K562 (cell line): Measurements from ENCODE around the gene ZNF296. TPM values are rescaled to one million over a fixed set of nuclear protein-coding genes. Genes with fewer than 3 reads are reported as not detected.

Source experiments
- ATAC-seq: fragments of 200-7000 bp; cut with Tn5 transposase; 3 replicates; pipeline ENCODE4 v1.9.1; 2020; ENCODE audit warnings: moderate library complexity
- BruUV-seq: library from RNA; stranded (reverse); fragments of 400-500 nt; replicated peaks from 2 replicates; lab custom pipeline; 2021; lab: Mats Ljungman, UMichigan
- CTCF ChIA-PET: fragments of 300-600 bp; formaldehyde crosslinking; extraction: SDS; loops from one replicate; lab custom pipeline; 2021; ENCODE audit warnings: low intra/inter-chr PET ratio; lab: Yijun Ruan, JAX
- POLR2A ChIA-PET: fragments of 300-600, 350-650 bp; sonication (Branson Sonifier 250); formaldehyde crosslinking; extraction: SDS; loops from one replicate; lab custom pipeline; 2021; ENCODE audit warnings: antibody characterized with exemption, inconsistent platforms; lab: Yijun Ruan, JAX
- DNase-seq, 4 experiments: peaks; one replicate each; pipeline versions ENCODE4 v3.0.0 to v3.0.0-alpha.2; 2011 to 2018; ENCODE audit warnings: low spot score in 3 of 4, mixed read lengths in 3 of 4; ENCODE audit errors: extremely low read depth in 1 of 4
- FAIRE-seq: peaks from 2 replicates; lab custom pipeline; 2011; peaks lifted over from hg19 to GRCh38; lab: Jason Lieb, UNC
- H2AFZ ChIP-seq: 2 replicates; pipeline ENCODE4 v1.6.0; 2011; ENCODE audit warnings: low read depth, low read length, control low read depth, inconsistent platforms
- H3K27ac ChIP-seq: fragments of 200-600 bp; 3 replicates; pipeline ENCODE4 v1.8.0; 2011; ENCODE audit warnings: low read depth, mild to moderate bottlenecking, control low read depth, inconsistent platforms, low read length, moderate library complexity, mixed read lengths; ENCODE audit errors: extremely low read depth
- H3K27me3 ChIP-seq, 2 experiments: fragments of 300-600 bp in 1 of 2; 2 replicates in 1 of 2; 3 replicates in 1 of 2; pipeline versions ENCODE4 v1.6.0 to v1.8.0; 2011; ENCODE audit warnings: inconsistent platforms in 2 of 2, low read length in 2 of 2, mild to moderate bottlenecking in 1 of 2, mixed read lengths in 1 of 2, moderate library complexity in 1 of 2; ENCODE audit not compliant: control insufficient read depth in 2 of 2, insufficient read depth in 2 of 2
- H3K36me3 ChIP-seq: fragments of 300-600 bp; 3 replicates; pipeline ENCODE4 v1.8.0; 2011; ENCODE audit warnings: mild to moderate bottlenecking, low read length, inconsistent platforms; ENCODE audit not compliant: control insufficient read depth, insufficient read depth
- H3K4me1 ChIP-seq, 2 experiments: fragments of 200-600 bp in 1 of 2; replicated peaks in 1 of 2; 2 replicates in 1 of 2; 3 replicates in 1 of 2; pipeline versions ENCODE4 v1.5.1 to v1.8.0; 2011; ENCODE audit warnings: inconsistent platforms in 2 of 2, low read length in 2 of 2, mild to moderate bottlenecking in 1 of 2, mixed read lengths in 1 of 2, moderate library complexity in 1 of 2; ENCODE audit not compliant: control insufficient read depth in 2 of 2, insufficient read depth in 2 of 2
- H3K4me2 ChIP-seq: 2 replicates; pipeline ENCODE4 v1.6.1; 2011; ENCODE audit warnings: low read length, control low read depth, inconsistent platforms, mixed read lengths; ENCODE audit not compliant: insufficient read depth
- H3K4me3 ChIP-seq: fragments of 200-600 bp; sonication (generic), shearing (Covaris generic); 2 replicates; pipeline ENCODE4 v1.5.1; 2016; ENCODE audit warnings: control low read depth, inconsistent platforms
- H3K79me2 ChIP-seq: fragments of 200-600 bp; 3 replicates; pipeline ENCODE4 v1.8.0; 2011; ENCODE audit warnings: low read length, inconsistent platforms; ENCODE audit not compliant: control insufficient read depth, insufficient read depth
- H3K9ac ChIP-seq, 2 experiments: 2 replicates each; pipeline versions ENCODE4 v1.6.0 to v1.6.1; 2011; ENCODE audit warnings: low read depth in 2 of 2, low read length in 2 of 2, control low read depth in 1 of 2, inconsistent platforms in 1 of 2, mild to moderate bottlenecking in 1 of 2, mixed read lengths in 1 of 2; ENCODE audit not compliant: insufficient read depth in 1 of 2
- H3K9me1 ChIP-seq: one replicate; pipeline ENCODE4 v1.6.0; 2011; ENCODE audit warnings: inconsistent platforms, mild to moderate bottlenecking, low read length, moderate library complexity; ENCODE audit not compliant: control insufficient read depth, insufficient read depth
- H3K9me3 ChIP-seq: replicated peaks from 2 replicates; pipeline ENCODE4 v1.5.1; 2011; ENCODE audit warnings: low read depth, low read length, inconsistent platforms; ENCODE audit not compliant: control insufficient read depth, insufficient read depth
- H4K20me1 ChIP-seq: replicated peaks from 2 replicates; pipeline ENCODE4 v1.6.1; 2011; ENCODE audit warnings: low read length, inconsistent platforms, mixed read lengths; ENCODE audit not compliant: control insufficient read depth, insufficient read depth
- BCOR ChIP-seq: fragments of 450-650 bp; IDR thresholded peaks from 2 replicates; pipeline ENCODE4 v1.6.1; 2016
- CCAR2 ChIP-seq: fragments of 200-400 bp; formaldehyde crosslinking; IDR thresholded peaks from 2 replicates; pipeline ENCODE4 v1.6.1; 2017; ENCODE audit warnings: mild to moderate bottlenecking, low read depth, low read length
- GABPB1 ChIP-seq: sonication (generic); formaldehyde crosslinking; IDR thresholded peaks from 2 replicates; pipeline ENCODE4 v1.8.0; 2022; ENCODE audit warnings: mild to moderate bottlenecking, missing genetic modification reagents
- HDAC6 ChIP-seq: IDR thresholded peaks from 2 replicates; pipeline ENCODE4 v1.6.1; 2012; ENCODE audit warnings: low read depth, mild to moderate bottlenecking, control low read depth, inconsistent platforms, low read length, moderate library complexity
- ILF3 ChIP-seq: fragments of 450-650 bp; IDR thresholded peaks from 2 replicates; pipeline ENCODE4 v1.6.1; 2018; ENCODE audit warnings: antibody characterized with exemption, mild to moderate bottlenecking, moderate library complexity, borderline replicate concordance
- IRF1 ChIP-seq: sonication (generic); formaldehyde crosslinking; IDR thresholded peaks from 2 replicates; pipeline ENCODE4 v1.8.0; 2022; ENCODE audit warnings: missing genetic modification reagents, mild to moderate bottlenecking, borderline replicate concordance
- KAT2B ChIP-seq: IDR thresholded peaks from one replicate; pipeline ENCODE4 v1.6.1; 2012; ENCODE audit warnings: low read depth, mild to moderate bottlenecking, control low read depth, inconsistent platforms, low read length, moderate library complexity
- KDM5B ChIP-seq: fragments of 200-600 bp; sonication (generic); IDR thresholded peaks from 2 replicates; pipeline ENCODE4 v1.6.1; 2012; ENCODE audit warnings: low read depth, mild to moderate bottlenecking, moderate library complexity, low read length, control low read depth, inconsistent platforms; ENCODE audit not compliant: insufficient replicate concordance
- L3MBTL2 ChIP-seq: fragments of 450-650 bp; IDR thresholded peaks from 2 replicates; pipeline ENCODE4 v1.6.1; 2016; ENCODE audit warnings: mild to moderate bottlenecking, moderate library complexity
- NCOA4 ChIP-seq: fragments of 450-650 bp; IDR thresholded peaks from 2 replicates; pipeline ENCODE4 v1.6.1; 2018; ENCODE audit warnings: mild to moderate bottlenecking; ENCODE audit not compliant: partially characterized antibody
- RBM14 ChIP-seq: fragments of 200-400 bp; formaldehyde crosslinking; IDR thresholded peaks from 2 replicates; pipeline ENCODE4 v1.6.1; 2018; ENCODE audit warnings: low read depth, mild to moderate bottlenecking, low read length, moderate library complexity, borderline replicate concordance; ENCODE audit not compliant: insufficient read depth
- SIRT6 ChIP-seq: IDR thresholded peaks from one replicate; pipeline ENCODE4 v1.6.1; 2012; ENCODE audit warnings: low read depth, mild to moderate bottlenecking, control low read depth, inconsistent platforms, low read length, moderate library complexity
- SMAD2 ChIP-seq: fragments of 150-350 bp; IDR thresholded peaks from 2 replicates; pipeline ENCODE4 v1.6.1; 2014; ENCODE audit warnings: low read depth, mild to moderate bottlenecking, low read length
- ZNF121 ChIP-seq: sonication (generic); formaldehyde crosslinking; conservative IDR thresholded peaks from 2 replicates; pipeline ENCODE4 v1.8.0; 2022; ENCODE audit warnings: missing genetic modification reagents
- ZNF639 ChIP-seq, 2 experiments: fragments of 200-800 bp in 1 of 2; sonication (Bioruptor generic) in 1 of 2; sonication (generic) in 1 of 2; formaldehyde crosslinking in 1 of 2; IDR thresholded peaks in 1 of 2; conservative IDR thresholded peaks in 1 of 2; 2 replicates each; pipeline versions ENCODE4 v1.5.0 to v1.6.1; 2016 to 2020; ENCODE audit warnings: missing compliant biosample characterization in 1 of 2, missing genetic modification characterization in 1 of 2, missing genetic modification reagents in 1 of 2
- ZNF766 ChIP-seq: fragments of 200-800 bp; sonication (Bioruptor generic); conservative IDR thresholded peaks from 2 replicates; pipeline ENCODE4 v1.6.1; 2016; ENCODE audit warnings: missing genetic modification characterization, missing compliant biosample characterization
- WGBS: fragments of 100-300 bp; shearing (Covaris generic); methylation state at CpG from one replicate; pipeline ENCODE4 v1.1.6; 2016; ENCODE audit warnings: low coverage, mixed read lengths; ENCODE audit not compliant: insufficient coverage; ENCODE audit errors: missing lambda C conversion rate; 5-methylcytosine and 5-hydroxymethylcytosine counted together
- in situ Hi-C: fragments of 300-500 bp; cut with MboI; formaldehyde crosslinking; loops from 4 replicates; pipeline ENCODE4 v1.15.0; 2018; ENCODE audit warnings: inconsistent platforms, mixed read lengths
- intact Hi-C: fragments of 100-400 bp; cut with micrococcal nuclease; formaldehyde crosslinking; loops from 2 replicates; pipeline ENCODE4 v1.14.2; 2022
- polyA plus RNA-seq, 8 experiments: library from polyadenylated mRNA; depleted of rRNA in 4 of 8; stranded (reverse) in 5 of 8; unstranded in 3 of 8; fragments of >200 nt; fragmentation: Nextera tagmentation in 2 of 8; fragmentation: Illumina TruSeq in 1 of 8; extraction: Ambion mirVana in 2 of 8; extraction: Trizol in 1 of 8; gene quantifications; 2 replicates each; pipeline versions ENCODE4 v1.2.1 to v1.2.3, GENCODE V29; 2011 to 2014; ENCODE audit warnings: inconsistent platforms in 1 of 8, missing spikeins in 1 of 8
- total RNA-seq, 7 experiments: library from RNA; depleted of rRNA in 6 of 7; stranded (reverse); fragments of >200 nt in 6 of 7; fragmentation: Illumina TruSeq in 2 of 7; extraction: Trizol in 2 of 7; gene quantifications; 2 replicates each; pipeline versions ENCODE4 v1.2.1 to v1.2.3, GENCODE V29; 2011 to 2021; ENCODE audit warnings: low replicate concordance in 1 of 7

Gene ZNF296
- total and polyA plus RNA-seq, 9 of the 15 experiments (the other 6 are each of a cell fraction or from before 2014, with no cell fraction given), result 0.03 to 8.8 (median 0.47) TPM; not detected in 1

GRCh38 chr19:45094137-45094536 is 17.9 kb upstream of the ZNF296 start (continued):
- TF ChIP-seq ZNF121 (peak; percentile 46; the same call in 1 of the 2 replicates), KDM5B (no peak), SMAD2 (no peak)

GRCh38 chr19:45092747-45093678 is 16.7 kb upstream of the ZNF296 start, which contains the start of gene PPP1R37:
Gene PPP1R37 (plus strand): TSS chr19:45093179. CDS start chr19:45093326, 147 bp downstream.
- Histone ChIP-seq H3K9me1 (peaks cover 4% of the 10 kb centered on the region), H3K4me1 (peaks cover 32 to 64% of the 10 kb centered on the region in 2 experiments), H3K79me2 (peaks cover 55% of the 10 kb centered on the region), H3K9me3 (no peaks in the 10 kb centered on the region), H3K27me3 (no peaks in the 10 kb centered on the region), H4K20me1 (peaks cover 25% of the 10 kb centered on the region), H3K4me2 (peak within 1 kb of the TSS; percentile 89), H3K9ac (peak within 1 kb of the TSS; percentile 98 to 99), H3K27ac (peak within 1 kb of the TSS; percentile 100), H2AFZ (peak within 1 kb of the TSS; percentile 99), H3K36me3 (peaks cover 72% of the 10 kb centered on the region; the same call in 2 of the 3 replicates), H3K4me3 (peak within 1 kb of the TSS; percentile 99)
- intact Hi-C loops (loop anchor here (1.0 kb wide), 1 partner anchor 33 kb away; no protein-coding TSS in a partner anchor), in situ Hi-C loops (no loop called here)
- CTCF ChIA-PET, result interaction anchor here (0.7 kb wide), 1 partner anchor 541 kb away, joined by 3 read pairs; no protein-coding TSS in a partner anchor
- peak; percentile 89 for ATAC-seq
- DNase-seq, result peak; percentile 89 to 97 (median 92)
- peak; percentile 100 for FAIRE-seq
- WGBS, result under 1% methylated on average over 67 of the region's 103 CpGs
- BruUV-seq, result no TSS peak
- POLR2A ChIA-PET, result interaction anchor here (0.5 to 2.5 kb wide), 18 partner anchors 8 to 398 kb away, joined by 3 to 14 read pairs (median 4); partner anchors contain the start of gene CLASRP
- TF ChIP-seq ZNF766 (CRISPR knock-in tag) (peak; percentile 70; the same call in 1 of the 2 replicates), SIRT6 (no peak), HDAC6 (no peak), RBM14 (no peak), IRF1 (CRISPR knock-in tag) (no peak), CCAR2 (no peak), BCOR (peak; percentile 76), NCOA4 (no peak), GABPB1 (peak; percentile 83), ZNF639 (CRISPR knock-in tag; conservative IDR thresholded peaks at IDR 0.05 in 1 of 2, IDR thresholded peaks at IDR 0.05 in 1 of 2) (peak in 1 of 2 experiments; percentile 100; a peak in 2 of 4 replicates), ILF3 (no peak), KAT2B (no peak), L3MBTL2 (peak; percentile 83)
